ENCODE measurements around the gene ZC3H7A. TPM values are rescaled to one million over a fixed set of nuclear protein-coding genes. Genes with fewer than 3 reads are reported as not detected.

The ZC3H7A gene
- total and polyA plus RNA-seq, 2 of the 8 experiments (the other 6 are each of a cell fraction or from before 2014, with no cell fraction given), result 32.0 to 55.9 TPM

- no peak for TF ChIP-seq CHD7 (IDR thresholded peaks at IDR 0.05; ENCODE audit: insufficient replicate concordance, low read length)
- TF ChIP-seq SAP30 (IDR thresholded peaks at IDR 0.05; ENCODE audit: insufficient read depth, insufficient replicate concordance, low read length), result no peak
- no peak for TF ChIP-seq BCL11A (IDR thresholded peaks at IDR 0.05; ENCODE audit: low read depth in 2 of 2, low read length in 2 of 2)
- no peak for TF ChIP-seq TCF12 (IDR thresholded peaks at IDR 0.05; ENCODE audit: low read depth, low read length)
- TF ChIP-seq JUND (IDR thresholded peaks at IDR 0.05; ENCODE audit: low read length), result no peak
- TF ChIP-seq POLR2AphosphoS5 (IDR thresholded peaks at IDR 0.05; ENCODE audit: low read depth, low read length), result no peak
- no peak for TF ChIP-seq SP1 (IDR thresholded peaks at IDR 0.05; ENCODE audit: low read depth, low read length)
- TF ChIP-seq USF2 (IDR thresholded peaks at IDR 0.05; ENCODE audit: low read length), result no peak
- TF ChIP-seq CBX5 (IDR thresholded peaks at IDR 0.05; ENCODE audit: low read depth, low read length), result no peak
- no peak for TF ChIP-seq KDM1A (IDR thresholded peaks at IDR 0.05; ENCODE audit: borderline replicate concordance, low read length)
- no peak for TF ChIP-seq CHD1 (IDR thresholded peaks at IDR 0.05; ENCODE audit: low read depth, low read length)
Observed at GRCh38 chr16:11768849-11769248, 28.2 kb downstream of the ZC3H7A start (continued).
